Spleen (tissue), 11 donors: Measurements from ENCODE around the gene NF2. TPM values are rescaled to one million over a fixed set of nuclear protein-coding genes. Genes with fewer than 3 reads are reported as not detected.
A peak's percentile ranks its signal among the peaks of the same experiment; 100 is the strongest.

Source experiments
- DNase-seq: peaks from one replicate; pipeline ENCODE4 v3.0.0-alpha.2; 2020
- H3K27ac ChIP-seq, 8 donors: fragments of 200-600 bp; sonication (generic) in 7 of 8; 1 replicate in 4 of 8; 2 replicates in 4 of 8; pipeline versions ENCODE4 v1.5.0 to v1.8.0; 2016 to 2021; ENCODE audit warnings: inconsistent platforms in 4 of 8, mild to moderate bottlenecking in 4 of 8, moderate library complexity in 1 of 8
- H3K27me3 ChIP-seq, 7 donors: fragments of 200-600 bp; sonication (generic) in 6 of 7; replicated peaks in 1 of 7; 1 replicate in 4 of 7; 2 replicates in 3 of 7; pipeline versions ENCODE4 v1.5.0 to v1.8.0; 2016 to 2021; ENCODE audit warnings: inconsistent platforms in 3 of 7, mild to moderate bottlenecking in 1 of 7
- H3K36me3 ChIP-seq, 6 donors: fragments of 200-600 bp; sonication (generic) in 5 of 6; 1 replicate in 4 of 6; 2 replicates in 2 of 6; pipeline versions ENCODE4 v1.5.0 to v1.8.0; 2016 to 2021; ENCODE audit warnings: inconsistent platforms in 2 of 6
- H3K4me1 ChIP-seq, 6 donors: fragments of 200-600 bp; sonication (generic) in 5 of 6; 1 replicate in 3 of 6; 2 replicates in 3 of 6; pipeline versions ENCODE4 v1.5.0 to v1.8.0; 2016 to 2021; ENCODE audit warnings: inconsistent platforms in 3 of 6
- H3K4me3 ChIP-seq, 8 donors: fragments of 200-600 bp; sonication (generic) in 7 of 8; 1 replicate in 4 of 8; 2 replicates in 4 of 8; pipeline versions ENCODE4 v1.5.0 to v1.8.0; 2016 to 2021; ENCODE audit warnings: inconsistent platforms in 4 of 8, mild to moderate bottlenecking in 4 of 8, moderate library complexity in 2 of 8
- H3K9me3 ChIP-seq, 8 donors: fragments of 200-600 bp; sonication (generic) in 7 of 8; 1 replicate in 4 of 8; 2 replicates in 4 of 8; pipeline versions ENCODE4 v1.5.0 to v1.8.0; 2016 to 2021; ENCODE audit warnings: inconsistent platforms in 4 of 8
- CTCF ChIP-seq, 11 experiments: fragments of 200-600 bp in 7 of 11; fragments of 450-650 bp in 4 of 11; sonication (generic) in 4 of 11; IDR thresholded peaks in 8 of 11; conservative IDR thresholded peaks in 3 of 11; 1 replicate in 7 of 11; 2 replicates in 4 of 11; pipeline versions ENCODE4 v1.4.0 to v1.8.0; 2016 to 2021; ENCODE audit warnings: antibody characterized with exemption in 11 of 11, inconsistent platforms in 4 of 11, mild to moderate bottlenecking in 1 of 11
- POLR2A ChIP-seq, 3 donors: fragments of 450-650 bp; IDR thresholded peaks; one replicate each; pipeline ENCODE4 v1.5.1; 2017; ENCODE audit warnings: antibody characterized with exemption in 3 of 3, mild to moderate bottlenecking in 1 of 3
- POLR2AphosphoS5 ChIP-seq, 3 donors: sonication (generic); formaldehyde crosslinking; IDR thresholded peaks; one replicate each; pipeline ENCODE4 v1.5.1; 2017; ENCODE audit warnings: antibody characterized with exemption in 3 of 3
- WGBS, 5 donors: extraction: QIAGEN DNeasy Blood & Tissue Kit in 3 of 5; methylation state at CpG; one replicate each; pipeline versions ENCODE4 v1.1.5 to v1.1.7; 2013 to 2018; 5-methylcytosine and 5-hydroxymethylcytosine counted together
- intact Hi-C: fragments of 100-400 bp; cut with DNase I; formaldehyde crosslinking; loops from one replicate; pipeline ENCODE4 v1.15.0; 2023; ENCODE audit warnings: low total_unique reads
- polyA plus RNA-seq, 3 donors: library from polyadenylated mRNA; stranded (reverse); fragments of 200-250 nt; gene quantifications; one replicate each; pipeline ENCODE4 v1.2.1, GENCODE V29; 2013
- total RNA-seq, 7 donors: library from RNA; depleted of rRNA in 3 of 7; stranded (reverse); fragments of >200 nt in 3 of 7; fragmentation: NEBNext Ultra II Directional in 4 of 7; extraction: Animal tissue kit (Norgen Biotek cat#: 25700) in 4 of 7; gene quantifications; one replicate each; pipeline versions ENCODE4 v1.1.0 to v1.2.1, GENCODE V29; 2016 to 2021
- donor health status: healthy with polysubstance abuse.
- donor health status: DM: no; HTN: no; CAD: no; lungs with moderate emphysema.
- donor health status: DM: no; HTN: no; CAD: no.
- donor health status: Bipolar disorder and iron deficiency.
- donor health status: healthy.
- donor health status: DM: no; HTN: no; CAD: no.
- donor health status: DM: yes; HTN: yes; CAD: no.

NF2 gene
- total and polyA plus RNA-seq, 10 donors, result 3.9 to 42.9 (median 31.4) TPM

GRCh38 chr22:29623553-29624169, 20.2 kb downstream of the NF2 start:
- Histone ChIP-seq H3K27ac (peak overlapping the region in 5 of 8 donors; percentile 30 to 65 (median 59)), H3K36me3 (no peaks in the 10 kb centered on the region), H3K4me1 (peaks cover 20 to 60% (median 42%) of the 10 kb centered on the region in 6 donors), H3K4me3 (peak overlapping the region in 1 of 8 donors; percentile 7), H3K9me3 (no peaks in the 10 kb centered on the region), H3K27me3 (no peaks in the 10 kb centered on the region)
- TF ChIP-seq POLR2A (IDR thresholded peaks at IDR 0.05) (no peak), CTCF (IDR thresholded peaks at IDR 0.05 in 8 of 11, conservative IDR thresholded peaks at IDR 0.05 in 3 of 11) (no peak), POLR2AphosphoS5 (IDR thresholded peaks at IDR 0.05) (no peak)
- 38 to 64% (median 46%) methylated on average over 6 of the region's 6 CpGs for WGBS, 5 donors
- intact Hi-C loops, result no loop called here
- no peak for DNase-seq

- H3K4me1 ChIP-seq, result peaks cover 20 to 59% (median 41%) of the 10 kb centered on the region in 6 donors
- no peak for DNase-seq
- 77 to 84% (median 80%) methylated on average over 12 of the region's 12 CpGs for WGBS, 5 donors
- intact Hi-C loops, result no loop called here
- H3K27ac ChIP-seq, result no peak overlapping the region
- no peaks in the 10 kb centered on the region for H3K9me3 ChIP-seq
- TF ChIP-seq POLR2AphosphoS5 (IDR thresholded peaks at IDR 0.05) (no peak), POLR2A (IDR thresholded peaks at IDR 0.05) (no peak), CTCF (IDR thresholded peaks at IDR 0.05 in 8 of 11, conservative IDR thresholded peaks at IDR 0.05 in 3 of 11) (peak in 10 of 11 experiments; percentile 34 to 86 (median 77))
- H3K4me3 ChIP-seq, result no peak overlapping the region
- H3K27me3 ChIP-seq, result no peaks in the 10 kb centered on the region
- no peaks in the 10 kb centered on the region for H3K36me3 ChIP-seq
Observed at GRCh38 chr22:29625090-29625825, 21.8 kb downstream of the NF2 start.

- WGBS, 5 donors, result 90 to 97% (median 92%) methylated on average over 3 of the region's 3 CpGs
- no peak for DNase-seq
- TF ChIP-seq POLR2A (IDR thresholded peaks at IDR 0.05), result no peak
- no peak for TF ChIP-seq POLR2AphosphoS5 (IDR thresholded peaks at IDR 0.05)
- TF ChIP-seq CTCF (IDR thresholded peaks at IDR 0.05 in 8 of 11, conservative IDR thresholded peaks at IDR 0.05 in 3 of 11), result no peak
- intact Hi-C loops, result no loop called here
- no peaks in the 10 kb centered on the region for H3K36me3 ChIP-seq
- no peak overlapping the region for H3K27ac ChIP-seq
- no peaks in the 10 kb centered on the region for H3K27me3 ChIP-seq
- H3K4me1 ChIP-seq, result peaks cover 18 to 52% (median 35%) of the 10 kb centered on the region in 6 donors
- no peaks in the 10 kb centered on the region for H3K9me3 ChIP-seq
- H3K4me3 ChIP-seq, result no peak overlapping the region
Observed at GRCh38 chr22:29626497-29627195, 23.2 kb downstream of the NF2 start.

GRCh38 chr22:29627196-29627535, 23.7 kb downstream of the NF2 start:
- TF ChIP-seq CTCF (IDR thresholded peaks at IDR 0.05 in 8 of 11, conservative IDR thresholded peaks at IDR 0.05 in 3 of 11), result no peak
- TF ChIP-seq POLR2A (IDR thresholded peaks at IDR 0.05), result no peak
- TF ChIP-seq POLR2AphosphoS5 (IDR thresholded peaks at IDR 0.05), result no peak
- Histone ChIP-seq H3K27ac (no peak overlapping the region), H3K27me3 (no peaks in the 10 kb centered on the region), H3K36me3 (no peaks in the 10 kb centered on the region), H3K4me3 (no peak overlapping the region), H3K9me3 (no peaks in the 10 kb centered on the region), H3K4me1 (peaks cover 12 to 49% (median 33%) of the 10 kb centered on the region in 6 donors)
- no peak for DNase-seq
- intact Hi-C loops, result no loop called here
- WGBS, 5 donors, result 90 to 96% (median 94%) methylated on average over 3 of the region's 3 CpGs
